ENCODE data around the gene DEPDC7. TPM values are rescaled to one million over a fixed set of nuclear protein-coding genes. Genes with fewer than 3 reads are reported as not detected.

The DEPDC7 gene
- total and polyA plus RNA-seq, 2 of the 8 experiments (the other 6 are each of a cell fraction or from before 2014, with no cell fraction given): 3.1 to 7.6 TPM

GRCh38 chr11:33040862-33041453 lies 25.3 kb downstream of the DEPDC7 start:
- Histone ChIP-seq H4K20me1 (replicated peaks in 1 of 2; ENCODE audit: control insufficient read depth in 1 of 2, insufficient read depth in 2 of 2, low read length in 2 of 2) (no peaks in the 10 kb centered on the region), H3K4me2 (ENCODE audit: insufficient read depth in 1 of 2, low read depth in 2 of 2, low read length in 2 of 2) (peak overlapping the region; percentile 70 to 81; a peak in 3 of 4 replicates), H3K79me2 (ENCODE audit: control insufficient read depth in 1 of 2, insufficient read depth in 2 of 2, low read length in 2 of 2) (0 out of 4 replicates have a peak, but pooled peaks cover 0 to 3% of the 10 kb centered on the region in 2 experiments), H3K4me1 (replicated peaks in 1 of 4; ENCODE audit: control insufficient read depth in 3 of 4, insufficient read depth in 4 of 4, low read length in 3 of 4) (peaks cover 0 to 5% (median 4%) of the 10 kb centered on the region in 4 experiments; a peak in 4 of 7 replicates), H3K4ac (replicated peaks; ENCODE audit: insufficient read length, low read depth, low read length) (no peak overlapping the region), H2BK15ac (ENCODE audit: low read length) (no peak overlapping the region), H2BK5ac (ENCODE audit: low read depth, low read length) (no peak overlapping the region), H3K27me3 (replicated peaks in 1 of 4; ENCODE audit: control insufficient read depth in 3 of 4, extremely low read depth in 1 of 4, insufficient read depth in 3 of 4, low read length in 3 of 4) (no peaks in the 10 kb centered on the region), H3K14ac (ENCODE audit: insufficient read length) (no peak overlapping the region), H3K56ac (replicated peaks; ENCODE audit: insufficient read length, low read depth, low read length) (no peak overlapping the region), H2BK20ac (ENCODE audit: low read length) (no peak overlapping the region), H2AK5ac (ENCODE audit: low read depth, low read length) (no peak overlapping the region), H4K8ac (ENCODE audit: extremely low read depth, insufficient read depth, low read length) (no peak overlapping the region), H3K9ac (replicated peaks in 1 of 4; ENCODE audit: extremely low read depth in 1 of 4, low read depth in 3 of 4, low read length in 3 of 4) (no peak overlapping the region), H3K18ac (ENCODE audit: extremely low read depth, low read length) (no peak overlapping the region), H3K23ac (ENCODE audit: insufficient read length) (no peak overlapping the region), H2BK120ac (replicated peaks; ENCODE audit: low read depth, low read length) (no peak overlapping the region), H4K5ac (ENCODE audit: insufficient read length, low read depth, low read length) (no peak overlapping the region), H2AFZ (ENCODE audit: low read length) (no peak overlapping the region), H3K23me2 (ENCODE audit: low read depth, low read length) (no peaks in the 10 kb centered on the region; the same call in 1 of the 2 replicates), H3K36me3 (ENCODE audit: control insufficient read depth in 2 of 4, insufficient read depth in 4 of 4, low read length in 3 of 4) (peaks cover 0 to 20% (median 9%) of the 10 kb centered on the region in 4 experiments; a peak in 4 of 8 replicates), H3K79me1 (ENCODE audit: low read depth, low read length) (no peaks in the 10 kb centered on the region), H3K4me3 (ENCODE audit: extremely low read depth in 1 of 4, insufficient read depth in 2 of 4, low read depth in 3 of 4, low read length in 4 of 4) (peak overlapping the region; percentile 77 to 89 (median 82); a peak in 6 of 8 replicates), H2BK12ac (ENCODE audit: low read depth, low read length) (no peak overlapping the region), H4K91ac (replicated peaks; ENCODE audit: insufficient read length, low read length) (no peak overlapping the region), H3K27ac (ENCODE audit: low read depth, low read length) (no peak overlapping the region), H3K9me3 (ENCODE audit: insufficient read depth in 2 of 2, low read depth in 1 of 2, low read length in 1 of 2) (peaks cover 0 to 3% of the 10 kb centered on the region in 2 experiments; a peak in 1 of 4 replicates)
- FAIRE-seq (no peak), DNase-seq (ENCODE audit: low read depth in 1 of 2, low spot score in 2 of 2) (no peak)
- ChIA-PET CTCF (ENCODE audit: partially characterized antibody) (interaction anchor here (0.7 to 1.0 kb wide), 2 partner anchors 11 to 25 kb away, joined by 3 read pairs; no protein-coding TSS in a partner anchor), POLR2A (ENCODE audit: partially characterized antibody) (interaction anchor here (0.7 to 2.1 kb wide), 2 partner anchors 25 to 68 kb away, joined by 3 to 21 read pairs; partner anchors contain the start of gene DEPDC7)
- 72% methylated on average over 5 of the region's 5 CpGs; no CpG with 5 or more reads in 1 of the 2 experiments for WGBS, 2 experiments (ENCODE audit: extremely low coverage in 1 of 2, insufficient coverage in 1 of 2, insufficient read length in 1 of 2, insufficient replicate concordance in 2 of 2, low coverage in 1 of 2, low lambda C conversion rate in 2 of 2, missing lambda C conversion rate in 1 of 2)
- no peak for TF ChIP-seq CTCF (IDR thresholded peaks at IDR 0.05; ENCODE audit: control extremely low read depth in 1 of 3, insufficient read depth in 1 of 3, low read depth in 1 of 3, low read length in 3 of 3)
- no peak for TF ChIP-seq SP1 (IDR thresholded peaks at IDR 0.05; ENCODE audit: low read depth, low read length)
- TF ChIP-seq RNF2 (IDR thresholded peaks at IDR 0.05; ENCODE audit: borderline replicate concordance, low read depth, low read length, missing control alignments, poor library complexity, severe bottlenecking): no peak
- no peak for TF ChIP-seq SUZ12 (IDR thresholded peaks at IDR 0.05; ENCODE audit: low read length)
- TF ChIP-seq GTF2F1 (IDR thresholded peaks at IDR 0.05; ENCODE audit: borderline replicate concordance, low read depth, low read length): no peak
- TF ChIP-seq TEAD4 (IDR thresholded peaks at IDR 0.05; ENCODE audit: low read depth, low read length): no peak
- no peak for TF ChIP-seq POLR2AphosphoS5 (IDR thresholded peaks at IDR 0.05; ENCODE audit: low read depth, low read length)
- TF ChIP-seq CBX5 (IDR thresholded peaks at IDR 0.05; ENCODE audit: low read depth, low read length): no peak
- TF ChIP-seq ASH2L (IDR thresholded peaks at IDR 0.05; ENCODE audit: low read length): no peak

All from H1 (cell line).